SK-N-SH (cell line): ENCODE measurements around the gene PCDHGC4.

Experiments used
- CTCF ChIP-seq: fragments of 200-600 bp; sonication (generic); IDR thresholded peaks from 2 replicates; pipeline ENCODE4 v1.6.1; 2017; ENCODE audit warnings: antibody characterized with exemption, mild to moderate bottlenecking, moderate library complexity
- GABPA ChIP-seq: IDR thresholded peaks from 2 replicates; pipeline ENCODE4 v1.4.0; 2012; ENCODE audit warnings: low read depth, mild to moderate bottlenecking
- NRF1 ChIP-seq: IDR thresholded peaks from 2 replicates; pipeline ENCODE4 v1.6.1; 2012; ENCODE audit warnings: low read depth, mild to moderate bottlenecking, low read length
- REST ChIP-seq: IDR thresholded peaks from 2 replicates; pipeline ENCODE4 v1.6.1; 2012; ENCODE audit warnings: mild to moderate bottlenecking, low read depth, low read length, moderate library complexity
- USF2 ChIP-seq: fragments of 150-350 bp; IDR thresholded peaks from 2 replicates; pipeline ENCODE4 v1.6.1; 2017; ENCODE audit warnings: antibody characterized with exemption, low read length, low read depth, borderline replicate concordance

GRCh38 chr5:141485321-141486055, 658 bp downstream of the PCDHGC4 start:
- no peak for TF ChIP-seq GABPA
- TF ChIP-seq USF2, result no peak
- TF ChIP-seq CTCF, result no peak
- no peak for TF ChIP-seq REST
- TF ChIP-seq NRF1, result no peak
